ENCODE data around the gene SMAD6. TPM values are rescaled to one million over a fixed set of nuclear protein-coding genes. Genes with fewer than 3 reads are reported as not detected.

The SMAD6 gene
- total RNA-seq, 1 experiment from 2014 or later = 19.9 TPM

DNA sequence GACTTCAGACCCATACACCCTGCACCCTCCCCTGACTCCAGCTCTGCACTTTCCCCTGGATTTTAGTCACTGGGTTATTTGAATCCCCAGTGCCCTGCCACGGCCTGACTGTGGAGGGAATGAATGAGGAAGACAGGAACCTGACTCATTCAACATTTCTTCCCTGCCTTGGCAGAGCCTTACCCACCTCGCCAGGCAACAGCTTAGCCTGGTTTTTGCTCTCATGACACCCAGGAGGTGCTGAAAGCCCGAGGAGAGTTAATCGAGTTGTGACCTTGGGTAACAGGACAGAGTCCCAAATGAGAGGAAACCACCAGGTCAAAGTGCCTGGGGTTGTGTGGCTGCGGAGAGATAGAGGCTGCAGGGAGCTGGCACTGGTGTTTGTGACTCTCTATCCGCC lies 128.3 kb downstream of the SMAD6 start:
- Histone ChIP-seq H3K4me1 (ENCODE audit: insufficient read depth, low read length) (peaks cover 32% of the 10 kb centered on the region), H3K27ac (ENCODE audit: low read length) (peak overlapping the region; percentile 76), H3K9ac (ENCODE audit: low read length) (peak overlapping the region; percentile 3; the same call in 1 of the 2 replicates), H3K79me2 (ENCODE audit: low read length) (no peaks in the 10 kb centered on the region), H3K4me3 (ENCODE audit: low read length) (no peak overlapping the region), H3K9me2 (replicated peaks; ENCODE audit: low read length) (no peaks in the 10 kb centered on the region), H3F3A (ENCODE audit: low read length, unreplicated experiment) (no peaks in the 10 kb centered on the region), H3K9me3 (ENCODE audit: low read length) (no peaks in the 10 kb centered on the region), H3K36me3 (ENCODE audit: low read depth, low read length) (no peaks in the 10 kb centered on the region), H3K4me2 (ENCODE audit: low read length) (peak overlapping the region; percentile 68), H2AFZ (ENCODE audit: low read length) (peak overlapping the region; percentile 36; the same call in 1 of the 2 replicates), H4K20me1 (ENCODE audit: low read length) (no peaks in the 10 kb centered on the region), H3K27me3 (ENCODE audit: low read length) (no peaks in the 10 kb centered on the region)
- ChIA-PET POLR2A (ENCODE audit: unreplicated experiment) (no interaction called here), CTCF (interaction anchor here (0.5 to 0.7 kb wide), 2 partner anchors 79 to 116 kb away, joined by 5 to 7 read pairs; no protein-coding TSS in a partner anchor)
- no TSS peak for BruUV-seq (replicated peaks)
- intact Hi-C loops (cut with micrococcal nuclease) = no loop called here
- ATAC-seq (peak; percentile 98), DNase-seq (peak; percentile 90)
- TF ChIP-seq EZH2 (IDR thresholded peaks at IDR 0.05; ENCODE audit: low read length, unreplicated experiment) (no peak), EZH2phosphoT487 (IDR thresholded peaks at IDR 0.05; ENCODE audit: borderline replicate concordance, low read length) (no peak)
- TF ChIP-seq, protein P1, sequence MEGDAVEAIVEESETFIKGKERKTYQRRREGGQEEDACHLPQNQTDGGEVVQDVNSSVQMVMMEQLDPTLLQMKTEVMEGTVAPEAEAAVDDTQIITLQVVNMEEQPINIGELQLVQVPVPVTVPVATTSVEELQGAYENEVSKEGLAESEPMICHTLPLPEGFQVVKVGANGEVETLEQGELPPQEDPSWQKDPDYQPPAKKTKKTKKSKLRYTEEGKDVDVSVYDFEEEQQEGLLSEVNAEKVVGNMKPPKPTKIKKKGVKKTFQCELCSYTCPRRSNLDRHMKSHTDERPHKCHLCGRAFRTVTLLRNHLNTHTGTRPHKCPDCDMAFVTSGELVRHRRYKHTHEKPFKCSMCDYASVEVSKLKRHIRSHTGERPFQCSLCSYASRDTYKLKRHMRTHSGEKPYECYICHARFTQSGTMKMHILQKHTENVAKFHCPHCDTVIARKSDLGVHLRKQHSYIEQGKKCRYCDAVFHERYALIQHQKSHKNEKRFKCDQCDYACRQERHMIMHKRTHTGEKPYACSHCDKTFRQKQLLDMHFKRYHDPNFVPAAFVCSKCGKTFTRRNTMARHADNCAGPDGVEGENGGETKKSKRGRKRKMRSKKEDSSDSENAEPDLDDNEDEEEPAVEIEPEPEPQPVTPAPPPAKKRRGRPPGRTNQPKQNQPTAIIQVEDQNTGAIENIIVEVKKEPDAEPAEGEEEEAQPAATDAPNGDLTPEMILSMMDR (conservative IDR thresholded peaks at IDR 0.05; ENCODE audit: low read depth, low read length) = 0 out of 2 replicates have a peak, but pooled peaks have one; percentile 29

GRCh38 chr15:66830823-66831222 lies 128.8 kb downstream of the SMAD6 start:
- peak overlapping the region; percentile 3; the same call in 1 of the 2 replicates for H3K9ac ChIP-seq (ENCODE audit: low read length)
- BruUV-seq (replicated peaks) = no TSS peak
- no peaks in the 10 kb centered on the region for H3K9me2 ChIP-seq (replicated peaks; ENCODE audit: low read length)
- peak overlapping the region; percentile 36; the same call in 1 of the 2 replicates for H2AFZ ChIP-seq (ENCODE audit: low read length)
- no peaks in the 10 kb centered on the region for H4K20me1 ChIP-seq (ENCODE audit: low read length)
- peak overlapping the region; percentile 68 for H3K4me2 ChIP-seq (ENCODE audit: low read length)
- no peaks in the 10 kb centered on the region for H3K36me3 ChIP-seq (ENCODE audit: low read depth, low read length)
- H3K4me1 ChIP-seq (ENCODE audit: insufficient read depth, low read length) = peaks cover 32% of the 10 kb centered on the region
- ATAC-seq (no peak), DNase-seq (no peak)
- TF ChIP-seq EZH2phosphoT487 (IDR thresholded peaks at IDR 0.05; ENCODE audit: borderline replicate concordance, low read length) = no peak
- TF ChIP-seq, protein P1 (conservative IDR thresholded peaks at IDR 0.05; ENCODE audit: low read depth, low read length) = no peak
- no peak for TF ChIP-seq EZH2 (IDR thresholded peaks at IDR 0.05; ENCODE audit: low read length, unreplicated experiment)
- no peak overlapping the region for H3K4me3 ChIP-seq (ENCODE audit: low read length)
- POLR2A ChIA-PET (ENCODE audit: unreplicated experiment) = no interaction called here
- intact Hi-C loops (cut with micrococcal nuclease) = no loop called here
- no peaks in the 10 kb centered on the region for H3F3A ChIP-seq (ENCODE audit: low read length, unreplicated experiment)
- CTCF ChIA-PET = no interaction called here
- peak overlapping the region; percentile 76 for H3K27ac ChIP-seq (ENCODE audit: low read length)
- H3K27me3 ChIP-seq (ENCODE audit: low read length) = no peaks in the 10 kb centered on the region
- no peaks in the 10 kb centered on the region for H3K79me2 ChIP-seq (ENCODE audit: low read length)
- H3K9me3 ChIP-seq (ENCODE audit: low read length) = no peaks in the 10 kb centered on the region

GRCh38 chr15:66831289-66831688 lies 129.3 kb downstream of the SMAD6 start:
- no peaks in the 10 kb centered on the region for H3K9me3 ChIP-seq (ENCODE audit: low read length)
- ChIA-PET POLR2A (ENCODE audit: unreplicated experiment) (no interaction called here), CTCF (no interaction called here)
- H3K4me1 ChIP-seq (ENCODE audit: insufficient read depth, low read length) = peaks cover 32% of the 10 kb centered on the region
- H3K27me3 ChIP-seq (ENCODE audit: low read length) = no peaks in the 10 kb centered on the region
- no peak for TF ChIP-seq EZH2phosphoT487 (IDR thresholded peaks at IDR 0.05; ENCODE audit: borderline replicate concordance, low read length)
- no peak for TF ChIP-seq EZH2 (IDR thresholded peaks at IDR 0.05; ENCODE audit: low read length, unreplicated experiment)
- no peak overlapping the region for H3K4me3 ChIP-seq (ENCODE audit: low read length)
- no peak for ATAC-seq
- BruUV-seq (replicated peaks) = no TSS peak
- peak overlapping the region; percentile 76 for H3K27ac ChIP-seq (ENCODE audit: low read length)
- H4K20me1 ChIP-seq (ENCODE audit: low read length) = no peaks in the 10 kb centered on the region
- H3K79me2 ChIP-seq (ENCODE audit: low read length) = no peaks in the 10 kb centered on the region
- no peak overlapping the region for H2AFZ ChIP-seq (ENCODE audit: low read length)
- H3K4me2 ChIP-seq (ENCODE audit: low read length) = peak overlapping the region; percentile 68; the same call in 1 of the 2 replicates
- no peak overlapping the region for H3K9ac ChIP-seq (ENCODE audit: low read length)
- H3K9me2 ChIP-seq (replicated peaks; ENCODE audit: low read length) = no peaks in the 10 kb centered on the region
- no peak for DNase-seq
- intact Hi-C loops (cut with micrococcal nuclease) = no loop called here
- H3F3A ChIP-seq (ENCODE audit: low read length, unreplicated experiment) = no peaks in the 10 kb centered on the region
- no peaks in the 10 kb centered on the region for H3K36me3 ChIP-seq (ENCODE audit: low read depth, low read length)
